A673 (cell line): ENCODE results near the gene LPP. TPM values are rescaled to one million over a fixed set of nuclear protein-coding genes. Genes with fewer than 3 reads are reported as not detected.
A peak's percentile ranks its signal among the peaks of the same experiment; 100 is the strongest.

Experiments used
- BruUV-seq: library from RNA; stranded (reverse); fragments of 400-500 nt; replicated peaks from 2 replicates; lab custom pipeline; 2021; lab: Mats Ljungman, UMichigan
- CTCF ChIA-PET: fragments of 300-600 bp; sonication (Branson Sonifier 250); formaldehyde crosslinking; loops from one replicate; lab custom pipeline; 2022; ENCODE audit warnings: antibody characterized with exemption; lab: Charles Lee
- POLR2A ChIA-PET: fragments of 300-600 bp; sonication (Branson Sonifier 250); formaldehyde crosslinking; loops from one replicate; lab custom pipeline; 2022; ENCODE audit warnings: antibody characterized with exemption; ENCODE audit not compliant: low non-redundant PET; lab: Charles Lee
- DNase-seq: peaks from one replicate; pipeline ENCODE4 v3.0.0-alpha.2; 2015; ENCODE audit warnings: low spot score
- H3K27ac ChIP-seq: fragments of 200-600 bp; sonication (generic); 2 replicates; pipeline ENCODE4 v1.5.1; 2016; ENCODE audit warnings: mixed run types, low read depth, mild to moderate bottlenecking, mixed read lengths, antibody characterized with exemption, low read length; ENCODE audit not compliant: poor library complexity, severe bottlenecking
- H3K27me3 ChIP-seq: fragments of 200-600 bp; sonication (generic); replicated peaks from 2 replicates; pipeline ENCODE4 v1.6.1; 2017; ENCODE audit warnings: mixed run types, low read depth, mild to moderate bottlenecking, mixed read lengths, antibody characterized with exemption, low read length; ENCODE audit not compliant: insufficient read depth, poor library complexity
- H3K36me3 ChIP-seq: fragments of 200-600 bp; sonication (generic); 2 replicates; pipeline ENCODE4 v1.6.1; 2016; ENCODE audit warnings: mixed run types, mild to moderate bottlenecking, mixed read lengths, antibody characterized with exemption, low read length; ENCODE audit not compliant: insufficient read depth, poor library complexity, severe bottlenecking
- H3K4me1 ChIP-seq: fragments of 200-600 bp; sonication (generic); 2 replicates; pipeline ENCODE4 v1.6.1; 2017; ENCODE audit warnings: mixed run types, mild to moderate bottlenecking, mixed read lengths, antibody characterized with exemption, low read length; ENCODE audit not compliant: insufficient read depth, poor library complexity, severe bottlenecking
- H3K4me3 ChIP-seq: fragments of 200-600 bp; sonication (generic); 2 replicates; pipeline ENCODE4 v1.5.1; 2016; ENCODE audit warnings: low read depth, mixed run types, mild to moderate bottlenecking, mixed read lengths, low read length; ENCODE audit not compliant: poor library complexity, severe bottlenecking
- H3K9me3 ChIP-seq: fragments of 200-600 bp; sonication (generic); 2 replicates; pipeline ENCODE4 v1.6.1; 2016; ENCODE audit warnings: mixed run types, low read depth, mild to moderate bottlenecking, mixed read lengths, antibody characterized with exemption, low read length; ENCODE audit not compliant: poor library complexity, severe bottlenecking
- EZH2 ChIP-seq: fragments of 200-600 bp; sonication (generic); IDR thresholded peaks from 2 replicates; pipeline ENCODE4 v1.6.1; 2017; ENCODE audit warnings: borderline replicate concordance, low read depth, mild to moderate bottlenecking, mixed read lengths, antibody characterized with exemption, low read length; ENCODE audit not compliant: poor library complexity, severe bottlenecking
- intact Hi-C: fragments of 100-400 bp; cut with micrococcal nuclease; formaldehyde crosslinking; loops from one replicate; pipeline ENCODE4 v1.10.0; 2022; ENCODE audit not compliant: unreplicated experiment
- total RNA-seq: library from RNA; stranded (reverse); gene quantifications from 2 replicates; pipeline ENCODE4 v1.2.3, GENCODE V29; 2021
- TF ChIP-seq, protein P1 (sequence below): fragments of 300-800, 200-600 bp; sonication (generic); conservative IDR thresholded peaks from 2 replicates; pipeline ENCODE4 v1.5.1; 2017; ENCODE audit warnings: low read depth, mild to moderate bottlenecking, antibody characterized with exemption, low read length, moderate library complexity, mixed read lengths

The LPP gene
- total RNA-seq, 1 experiment from 2014 or later: 39.7 TPM

DNA sequence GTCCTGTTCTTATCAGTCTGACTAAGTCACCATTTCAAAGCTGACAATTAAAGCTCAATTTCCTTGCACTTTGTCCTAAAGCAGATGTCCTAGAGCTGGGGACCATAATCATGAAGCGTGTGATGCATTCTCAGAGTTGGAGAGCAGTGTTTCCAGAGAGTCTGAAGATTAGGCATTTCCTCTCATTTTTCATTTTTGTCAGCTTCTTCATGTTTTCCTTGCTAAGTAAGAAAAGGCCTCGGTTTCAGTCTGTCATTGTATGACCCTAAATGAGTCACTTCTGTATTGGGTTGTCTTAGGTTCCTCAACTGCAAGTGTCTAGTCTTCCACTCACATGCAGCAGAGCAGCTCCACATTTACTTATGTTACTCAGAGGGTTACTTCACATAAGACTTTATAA lies 760.6 kb downstream of the LPP start:
- CTCF ChIA-PET: interaction anchor here (0.7 to 1.2 kb wide), 2 partner anchors 120 to 1174 kb away, joined by 3 to 4 read pairs; no protein-coding TSS in a partner anchor
- POLR2A ChIA-PET: interaction anchor here (0.6 to 0.7 kb wide), 2 partner anchors 145 to 593 kb away, joined by 3 read pairs; no protein-coding TSS in a partner anchor
- no peaks in the 10 kb centered on the region for H3K27me3 ChIP-seq
- peak; percentile 71 for DNase-seq
- TF ChIP-seq, protein P1, sequence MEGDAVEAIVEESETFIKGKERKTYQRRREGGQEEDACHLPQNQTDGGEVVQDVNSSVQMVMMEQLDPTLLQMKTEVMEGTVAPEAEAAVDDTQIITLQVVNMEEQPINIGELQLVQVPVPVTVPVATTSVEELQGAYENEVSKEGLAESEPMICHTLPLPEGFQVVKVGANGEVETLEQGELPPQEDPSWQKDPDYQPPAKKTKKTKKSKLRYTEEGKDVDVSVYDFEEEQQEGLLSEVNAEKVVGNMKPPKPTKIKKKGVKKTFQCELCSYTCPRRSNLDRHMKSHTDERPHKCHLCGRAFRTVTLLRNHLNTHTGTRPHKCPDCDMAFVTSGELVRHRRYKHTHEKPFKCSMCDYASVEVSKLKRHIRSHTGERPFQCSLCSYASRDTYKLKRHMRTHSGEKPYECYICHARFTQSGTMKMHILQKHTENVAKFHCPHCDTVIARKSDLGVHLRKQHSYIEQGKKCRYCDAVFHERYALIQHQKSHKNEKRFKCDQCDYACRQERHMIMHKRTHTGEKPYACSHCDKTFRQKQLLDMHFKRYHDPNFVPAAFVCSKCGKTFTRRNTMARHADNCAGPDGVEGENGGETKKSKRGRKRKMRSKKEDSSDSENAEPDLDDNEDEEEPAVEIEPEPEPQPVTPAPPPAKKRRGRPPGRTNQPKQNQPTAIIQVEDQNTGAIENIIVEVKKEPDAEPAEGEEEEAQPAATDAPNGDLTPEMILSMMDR: no peak
- no peak for TF ChIP-seq EZH2
- no peaks in the 10 kb centered on the region for H3K36me3 ChIP-seq
- no peaks in the 10 kb centered on the region for H3K9me3 ChIP-seq
- H3K27ac ChIP-seq: peak overlapping the region; percentile 11
- H3K4me1 ChIP-seq: peaks cover 8% of the 10 kb centered on the region
- H3K4me3 ChIP-seq: no peak overlapping the region
- BruUV-seq: no TSS peak
- intact Hi-C loops: no loop called here

DNA sequence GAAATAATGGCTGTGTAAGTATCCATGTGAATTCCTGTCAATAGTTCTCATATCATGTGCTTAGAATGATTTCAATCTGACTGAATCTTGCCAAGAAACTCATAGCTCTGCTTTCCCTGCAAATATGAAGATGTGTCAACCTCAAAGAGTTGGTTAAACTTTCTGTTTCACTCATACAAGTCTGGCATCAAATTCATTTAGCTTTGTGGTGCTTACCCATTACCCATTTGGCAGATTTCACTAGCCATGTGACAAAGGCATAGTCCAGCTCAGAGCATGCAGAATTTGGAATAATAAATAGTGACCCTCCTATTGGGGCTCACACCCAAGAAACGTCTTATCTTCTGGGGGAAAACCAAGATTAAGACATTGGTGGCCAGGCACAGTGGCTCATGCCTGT lies 761.2 kb downstream of the LPP start:
- BruUV-seq: no TSS peak
- Histone ChIP-seq H3K4me3 (no peak overlapping the region), H3K27ac (peak overlapping the region; percentile 11), H3K9me3 (no peaks in the 10 kb centered on the region), H3K36me3 (no peaks in the 10 kb centered on the region), H3K4me1 (peaks cover 8% of the 10 kb centered on the region), H3K27me3 (no peaks in the 10 kb centered on the region)
- DNase-seq: no peak
- intact Hi-C loops: no loop called here
- ChIA-PET POLR2A (no interaction called here), CTCF (interaction anchor here (0.6 to 1.2 kb wide), 3 partner anchors 120 to 1175 kb away, joined by 3 to 4 read pairs (median 4); no protein-coding TSS in a partner anchor)
- TF ChIP-seq, protein P1: no peak
- TF ChIP-seq EZH2: no peak

DNA sequence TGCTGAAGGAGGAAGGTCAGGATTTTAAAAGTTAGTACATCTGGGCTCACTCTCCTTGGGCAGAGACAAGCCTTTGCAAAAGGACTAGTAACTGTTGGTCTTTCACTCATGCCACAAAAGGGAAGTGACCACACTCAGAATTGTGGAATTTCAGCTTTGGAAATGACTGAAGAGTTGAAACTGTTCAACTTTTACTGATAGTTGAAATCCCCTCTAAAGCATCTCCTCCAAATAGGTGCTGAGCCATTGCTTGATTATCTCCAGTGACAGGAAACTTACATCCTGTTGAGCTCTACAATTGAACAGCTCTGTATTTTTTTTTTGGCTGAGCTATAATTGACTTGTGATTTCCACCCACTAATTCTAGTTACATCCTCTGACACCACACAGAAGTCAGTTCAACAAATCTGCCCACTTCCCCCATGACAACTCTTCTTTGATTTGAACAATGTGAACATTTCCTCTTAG lies 763.0 kb downstream of the LPP start:
- BruUV-seq: no TSS peak
- no peaks in the 10 kb centered on the region for H3K36me3 ChIP-seq
- peaks cover 8% of the 10 kb centered on the region for H3K4me1 ChIP-seq
- no peak overlapping the region for H3K4me3 ChIP-seq
- peak; percentile 26 for DNase-seq
- intact Hi-C loops: no loop called here
- H3K9me3 ChIP-seq: no peaks in the 10 kb centered on the region
- ChIA-PET POLR2A (interaction anchor here (0.6 kb wide), 1 partner anchor 98 kb away, joined by 3 read pairs; no protein-coding TSS in a partner anchor), CTCF (no interaction called here)
- no peak overlapping the region for H3K27ac ChIP-seq
- no peaks in the 10 kb centered on the region for H3K27me3 ChIP-seq
- TF ChIP-seq EZH2: no peak
- TF ChIP-seq, protein P1: no peak
